Mesenteric fat pad (tissue), 1 donor: Measurements from ENCODE around the gene GALNS. TPM values are rescaled to one million over a fixed set of nuclear protein-coding genes. Genes with fewer than 3 reads are reported as not detected.
"Not testable (repeated sequence)": the region's sequence is repeated elsewhere in the genome, so short reads cannot be mapped to it uniquely, and the experiment has no call there.

Experiments used
- DNase-seq: peaks from one replicate; pipeline ENCODE4 v3.0.0-alpha.2; 2020; ENCODE audit warnings: low spot score
- total RNA-seq: library from RNA; stranded (reverse); fragmentation: NEBNext Ultra II Directional; extraction: Animal tissue kit (Norgen Biotek cat#: 25700); gene quantifications from one replicate; pipeline ENCODE4 v1.2.1, GENCODE V29; 2021
- donor health status: DM: yes; HTN: yes; CAD: no.

The GALNS gene
- total RNA-seq, 1 donor from 2014 or later, result 28.6 TPM

DNA sequence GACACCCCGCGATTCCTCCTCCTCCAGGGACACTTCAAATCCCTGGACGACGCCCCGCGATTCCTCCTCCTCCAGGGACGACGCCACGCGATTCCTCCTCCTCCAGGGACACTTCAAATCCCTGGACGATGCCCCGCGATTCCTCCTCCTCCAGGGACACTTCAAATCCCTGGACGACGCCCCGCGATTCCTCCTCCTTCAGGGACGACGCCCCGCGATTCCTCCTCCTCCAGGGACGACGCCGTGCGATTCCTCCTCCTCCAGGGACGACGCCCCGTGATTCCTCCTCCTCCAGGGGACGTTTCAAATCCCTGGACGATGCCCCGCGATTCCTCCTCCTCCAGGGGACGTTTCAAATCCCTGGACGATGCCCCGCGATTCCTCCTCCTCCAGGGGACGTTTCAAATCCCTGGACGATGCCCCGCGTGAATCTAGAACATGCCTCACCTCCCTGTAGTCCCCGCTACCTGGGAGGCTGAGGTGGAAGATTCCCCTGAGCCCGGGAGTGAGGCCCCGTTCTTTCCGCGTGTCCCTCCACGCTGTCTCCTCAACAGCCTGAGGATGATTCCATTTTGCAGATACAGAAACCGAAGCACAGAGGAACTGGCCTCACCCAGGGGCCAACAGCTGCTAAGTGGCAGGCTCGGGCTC lies 33.1 kb upstream of the GALNS start:
- not testable (repeated sequence) for DNase-seq

DNA sequence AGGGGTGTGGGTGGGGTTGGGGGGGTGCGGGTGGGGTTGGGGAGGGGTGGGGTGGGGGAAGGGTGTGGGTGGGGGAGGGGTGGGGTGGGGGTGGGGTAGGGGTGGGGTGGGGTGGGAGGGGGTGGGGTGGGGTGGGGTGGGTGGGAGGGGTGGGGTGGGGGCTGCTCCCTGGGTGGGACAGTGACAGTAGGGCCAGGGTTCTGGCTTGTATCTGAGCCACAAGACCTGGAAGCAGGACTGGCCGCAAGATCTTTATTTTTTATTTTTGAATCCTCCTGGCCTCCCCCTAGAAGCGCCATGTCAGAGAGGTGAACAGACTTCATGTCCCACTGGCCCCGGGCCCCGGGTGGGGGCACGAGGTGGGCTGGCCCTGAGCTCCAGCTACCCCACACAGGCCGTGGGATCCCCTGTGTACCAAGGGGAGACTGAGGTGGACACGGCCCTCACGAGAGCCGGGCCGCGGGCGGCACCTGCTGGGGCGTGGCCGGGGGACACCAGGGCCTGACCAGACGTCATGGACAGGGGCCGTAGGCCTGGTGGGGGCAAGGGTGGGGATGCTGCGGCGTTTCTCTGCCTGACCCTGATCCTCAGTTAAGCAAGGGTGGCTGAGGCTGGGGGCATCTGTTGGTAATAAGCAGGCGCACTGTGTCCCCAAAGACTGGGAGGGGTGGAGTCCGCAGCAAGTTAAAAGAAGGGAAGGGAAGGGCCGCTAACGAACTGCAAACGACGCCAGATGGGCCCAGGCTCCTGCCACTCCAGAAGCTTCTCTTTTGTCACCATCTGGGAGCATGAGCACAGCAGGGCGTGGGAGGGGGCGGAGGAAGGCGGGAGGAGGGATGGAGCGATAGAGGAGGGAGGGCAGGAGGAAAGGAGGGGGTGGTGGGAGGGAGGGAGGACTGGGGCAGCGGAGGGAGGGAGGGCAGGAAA lies 32.0 kb upstream of the GALNS start:
- no peak for DNase-seq

DNA sequence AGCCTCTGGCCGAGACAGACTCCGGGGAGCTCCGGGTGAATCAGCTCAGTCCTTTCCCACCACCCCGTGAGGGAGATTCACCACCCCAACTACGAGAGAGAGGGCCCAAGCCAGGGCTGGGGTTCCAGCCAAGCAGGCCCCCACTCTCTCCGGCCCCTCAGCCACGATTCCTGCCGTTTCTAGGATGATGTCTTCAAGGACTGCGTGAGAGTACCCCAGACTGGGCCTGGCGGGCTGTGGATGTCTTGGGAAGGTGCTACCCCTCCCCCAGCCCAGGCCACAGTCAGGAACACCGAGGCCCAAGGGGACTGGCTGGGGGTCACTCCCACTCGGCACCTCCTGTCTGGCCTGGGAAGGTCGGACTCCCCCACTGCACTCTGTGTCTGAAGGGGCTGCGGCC lies 31.3 kb upstream of the GALNS start:
- no peak for DNase-seq

DNA sequence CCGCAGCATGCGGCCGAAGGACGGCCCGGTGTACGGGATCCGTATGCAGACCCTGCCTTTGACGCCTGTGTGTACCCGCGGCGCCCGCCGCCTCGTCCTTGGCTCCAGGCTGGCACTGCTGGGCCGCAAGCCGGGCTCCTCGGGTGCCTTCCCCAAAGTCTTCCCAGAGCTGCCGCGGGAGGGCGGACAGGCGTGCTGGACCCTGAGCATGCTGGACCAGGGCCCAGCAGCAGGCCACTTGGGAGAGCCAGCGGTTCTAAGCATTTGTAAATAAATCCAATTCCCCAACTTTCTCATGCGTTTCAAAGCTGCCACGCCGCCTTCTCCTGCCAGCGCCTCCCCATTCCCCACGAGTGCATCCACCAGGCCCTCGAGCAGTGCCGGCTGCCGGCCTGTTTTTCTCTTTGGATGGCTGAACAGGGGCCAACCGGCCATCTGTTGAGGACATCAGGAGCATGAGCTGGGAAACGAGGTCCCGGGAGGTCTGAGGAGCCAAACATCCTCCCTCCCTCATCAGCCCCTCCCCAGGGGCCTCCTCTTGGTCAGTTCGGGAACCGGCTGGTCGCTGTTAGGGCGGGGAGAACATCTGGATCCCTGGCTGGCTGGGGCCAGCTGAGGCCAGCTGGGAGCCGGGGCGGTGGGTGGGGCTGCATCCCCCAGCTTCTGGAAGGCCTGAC lies 30.2 kb upstream of the GALNS start:
- DNase-seq, result no peak

DNA sequence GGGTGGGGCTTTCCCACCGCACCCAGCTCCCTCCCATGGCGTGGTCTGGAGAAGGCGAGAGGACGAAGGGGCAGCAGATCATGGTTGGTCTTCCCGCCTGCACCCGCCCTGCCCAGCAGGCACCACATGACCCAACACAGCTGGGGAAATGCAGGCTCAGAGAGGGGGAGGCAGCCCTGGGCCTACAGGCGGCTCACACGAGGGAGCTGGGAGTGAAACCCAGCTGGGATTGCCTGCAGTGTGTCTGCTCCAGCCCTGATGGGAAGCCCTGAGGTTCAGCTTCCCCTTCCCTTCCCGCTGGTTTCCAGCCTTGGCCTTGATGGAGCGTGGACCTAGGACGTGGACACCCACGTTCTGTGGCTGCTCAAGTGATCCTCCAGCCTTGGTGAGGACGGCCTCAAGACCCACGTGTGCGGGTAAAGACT lies 29.7 kb upstream of the GALNS start:
- DNase-seq, result no peak

DNA sequence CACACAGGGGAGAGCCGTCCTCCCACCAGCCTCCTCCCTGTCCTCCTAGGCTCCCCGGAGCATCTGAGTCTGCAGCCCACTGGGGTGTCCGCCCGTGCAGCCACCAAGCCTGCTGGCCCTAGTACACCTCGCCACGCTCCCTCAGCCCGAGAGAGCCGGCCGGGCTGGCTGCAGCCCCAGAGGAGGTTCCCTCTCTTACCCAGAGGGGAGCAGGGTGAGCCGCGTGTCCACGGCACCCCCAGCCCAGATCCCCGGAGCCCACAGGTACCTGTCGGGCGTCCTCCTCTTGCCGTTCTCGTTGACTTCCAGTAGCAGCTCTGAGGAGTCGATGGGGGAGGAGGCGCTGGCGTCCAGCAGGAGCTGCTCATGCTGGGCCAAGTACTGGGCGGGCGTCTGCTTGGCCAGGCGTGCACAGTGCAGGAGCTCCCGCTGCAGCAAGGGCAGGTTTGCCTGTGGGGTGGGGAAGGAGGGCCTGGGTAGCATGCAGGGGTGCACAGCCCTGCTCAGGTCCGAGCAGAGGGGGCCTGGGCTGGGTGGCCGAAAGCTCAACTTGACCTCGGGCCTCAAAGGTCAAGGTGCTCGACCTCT lies 29.0 kb upstream of the GALNS start:
- DNase-seq, result no peak

DNA sequence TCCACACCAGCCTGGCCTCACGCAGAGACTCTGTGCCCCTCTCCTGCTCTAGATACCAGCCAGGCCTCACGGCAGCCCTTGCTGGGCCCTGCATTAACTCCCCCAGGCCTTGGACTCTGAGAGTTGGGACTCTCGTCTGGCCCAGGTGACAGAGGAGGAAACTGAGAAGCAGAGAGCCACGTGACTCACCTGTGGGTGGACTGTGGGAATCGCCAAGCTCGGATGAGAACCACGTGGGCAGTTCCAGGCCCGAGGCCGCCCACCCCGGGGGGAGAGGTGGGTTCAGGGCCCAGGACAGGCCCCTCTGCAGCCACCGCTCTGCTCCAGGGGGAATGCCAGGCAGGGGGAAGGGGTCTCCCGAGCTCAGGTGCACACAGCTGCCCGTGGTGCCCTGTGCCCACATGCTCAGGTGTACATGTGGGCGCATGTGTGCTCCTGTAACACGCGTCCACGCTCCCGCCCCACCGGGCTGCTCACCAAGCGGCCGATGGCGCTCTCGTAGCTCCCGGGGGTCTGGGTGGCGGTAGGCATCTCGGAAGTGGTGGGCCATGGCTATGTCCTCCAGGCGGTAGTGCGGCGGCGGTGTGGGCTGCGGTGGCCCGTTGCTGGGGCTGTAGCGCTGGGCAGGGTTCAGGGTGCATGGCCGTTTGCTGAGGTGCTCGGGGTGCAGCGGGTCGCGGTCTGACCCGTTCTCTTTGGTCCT lies 28.0 kb upstream of the GALNS start:
- DNase-seq, result no peak

DNA sequence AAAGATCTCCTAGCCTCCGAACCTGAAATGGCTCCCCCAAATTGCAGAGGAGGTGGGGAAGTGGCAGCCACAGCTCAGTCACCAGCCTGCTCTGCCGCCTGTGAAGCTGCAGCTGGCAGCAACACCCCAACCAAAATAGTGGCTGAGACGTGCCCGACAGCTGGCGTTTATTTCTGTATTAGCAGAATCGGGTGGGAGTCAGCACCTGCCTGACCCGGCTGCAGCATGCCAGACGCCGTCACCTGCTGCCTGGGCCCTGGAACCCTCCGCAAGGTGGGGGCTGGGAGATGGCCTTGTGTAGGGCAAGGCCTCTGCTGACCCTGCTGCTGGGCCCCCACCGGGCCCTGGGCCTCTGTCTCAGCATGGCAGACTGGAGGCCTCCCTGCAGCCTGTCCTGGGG lies 27.2 kb upstream of the GALNS start:
- no peak for DNase-seq

DNA sequence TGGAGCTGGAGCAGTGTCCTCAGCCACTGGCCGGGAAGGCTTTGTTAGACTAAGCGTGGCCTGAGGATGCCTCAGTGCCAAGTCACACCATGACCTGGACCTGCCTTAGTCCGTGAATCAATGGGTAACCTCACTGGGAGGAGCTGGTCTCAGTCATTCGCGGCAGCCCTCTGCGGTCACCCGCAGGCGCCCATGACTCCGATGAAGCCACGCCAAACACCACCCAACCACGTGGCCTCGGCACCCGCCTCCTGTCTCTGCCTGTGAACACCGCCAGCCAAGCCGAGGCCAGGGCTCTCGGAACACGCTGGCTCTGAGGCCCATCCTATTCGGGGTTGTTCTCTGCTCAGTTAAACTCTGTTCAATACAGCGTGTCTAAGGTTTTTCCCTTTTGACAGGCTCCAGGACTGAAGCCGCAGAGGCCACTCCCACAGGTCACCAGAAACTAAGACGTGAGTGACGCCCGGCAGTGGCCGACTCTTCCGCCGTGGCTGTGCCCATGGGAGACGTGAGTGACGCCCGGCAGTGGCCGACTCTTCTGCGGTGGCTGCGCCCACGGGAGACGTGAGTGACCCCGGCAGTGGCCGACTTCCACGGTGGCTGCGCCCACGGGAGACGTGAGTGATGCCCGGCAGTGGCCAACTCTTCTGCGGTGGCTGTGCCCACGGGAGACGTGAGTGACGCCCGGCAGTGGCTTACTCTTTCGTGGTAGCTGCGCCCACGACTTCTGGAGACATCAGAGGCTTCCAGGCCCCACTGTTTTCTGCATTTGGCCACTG lies 26.6 kb upstream of the GALNS start:
- no peak for DNase-seq

DNA sequence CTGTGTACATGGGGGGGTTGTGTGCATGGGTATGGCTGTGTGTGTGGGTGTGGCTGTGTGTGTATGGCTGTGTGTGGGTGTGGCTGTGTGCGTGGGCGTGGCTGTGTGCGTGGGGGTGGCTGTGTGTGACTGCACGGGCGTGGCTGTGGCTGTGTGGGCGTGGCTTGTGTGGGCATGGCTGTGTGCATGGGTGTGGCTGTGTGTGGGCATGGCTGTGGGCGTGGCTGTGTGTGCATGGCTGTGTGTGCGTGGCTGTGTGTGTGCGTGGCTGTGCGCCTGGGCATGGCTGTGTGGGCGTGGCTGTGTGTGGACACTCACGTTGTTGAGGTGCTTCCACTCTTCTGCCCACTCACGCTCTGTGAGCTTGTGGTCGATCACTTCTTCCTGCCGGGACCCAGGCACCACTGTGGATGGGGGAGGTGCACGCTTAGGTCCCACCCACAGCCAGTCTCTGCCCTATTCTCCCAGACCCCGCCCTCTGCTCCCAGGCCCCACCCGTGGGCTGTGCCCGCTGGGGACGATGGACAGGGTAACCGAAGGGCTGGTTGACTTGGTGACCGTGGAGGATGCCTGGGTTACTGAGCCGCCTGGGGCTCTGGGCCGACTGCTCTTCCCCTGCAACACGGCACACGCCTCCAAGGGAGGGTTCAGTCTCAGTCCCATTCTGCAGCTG lies 25.7 kb upstream of the GALNS start:
- no peak for DNase-seq

DNA sequence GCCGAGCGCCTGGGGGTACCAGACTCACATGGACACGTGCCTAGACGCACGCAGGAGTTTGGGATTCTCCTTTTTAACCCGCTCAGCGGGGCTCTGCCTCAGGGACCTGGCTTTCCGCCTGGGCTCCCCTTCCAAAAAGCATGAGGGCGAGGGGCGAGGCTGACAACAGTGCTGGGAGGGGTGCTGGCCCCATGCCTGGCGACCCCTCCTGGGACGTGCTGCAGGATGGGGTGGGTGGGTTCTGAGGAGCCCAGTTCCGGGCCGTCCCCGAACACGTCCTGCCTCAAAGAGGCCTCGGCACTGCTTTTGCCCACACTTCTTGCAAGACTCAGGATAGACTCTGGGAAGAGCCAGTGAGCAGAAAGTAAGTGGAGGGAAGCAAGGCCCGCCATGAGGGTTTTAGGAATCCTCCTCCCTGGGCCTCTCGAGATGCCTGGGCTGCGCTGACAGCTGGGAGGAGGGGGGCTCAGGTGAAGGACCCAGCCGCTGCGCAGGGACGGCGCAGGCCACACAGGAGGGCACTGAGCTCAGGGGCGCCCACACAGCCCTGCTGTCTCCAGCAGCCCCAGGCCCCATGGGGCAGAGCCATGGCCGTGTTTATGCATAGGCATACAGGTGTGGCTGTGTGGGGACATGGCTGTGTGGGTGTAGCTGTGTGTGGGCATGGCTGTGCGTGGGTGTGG lies 25.1 kb upstream of the GALNS start:
- DNase-seq, result no peak

DNA sequence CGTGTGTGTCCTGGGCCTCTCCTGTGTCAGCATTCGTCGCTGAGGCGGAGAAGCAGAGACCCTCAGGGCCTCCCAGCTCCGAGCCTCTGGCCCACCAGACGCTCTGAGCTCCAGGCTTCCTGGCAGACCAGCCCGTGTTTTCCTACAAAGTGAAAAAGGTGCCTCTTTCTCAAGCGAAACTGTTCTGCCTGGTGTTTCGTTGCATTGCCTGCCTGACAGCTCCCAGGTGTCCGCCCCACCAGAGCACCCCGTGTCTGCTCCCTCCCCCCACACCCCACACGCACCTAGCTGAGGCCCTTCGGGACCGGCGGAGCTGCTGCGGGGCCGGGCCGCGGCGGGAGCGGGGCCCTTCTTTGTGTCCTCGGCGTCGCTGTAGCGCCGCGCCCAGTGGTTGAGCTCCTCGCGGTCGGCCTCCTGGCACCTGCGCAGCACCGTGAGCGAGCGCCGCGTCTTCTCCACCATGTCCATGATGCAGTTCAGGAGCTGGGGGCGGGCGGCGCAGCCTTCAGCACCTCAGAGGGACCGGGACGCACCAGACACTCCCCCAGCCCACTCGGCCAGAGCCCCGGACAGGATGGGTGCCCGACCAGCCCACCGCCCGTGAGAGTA lies 24.4 kb upstream of the GALNS start:
- no peak for DNase-seq

DNA sequence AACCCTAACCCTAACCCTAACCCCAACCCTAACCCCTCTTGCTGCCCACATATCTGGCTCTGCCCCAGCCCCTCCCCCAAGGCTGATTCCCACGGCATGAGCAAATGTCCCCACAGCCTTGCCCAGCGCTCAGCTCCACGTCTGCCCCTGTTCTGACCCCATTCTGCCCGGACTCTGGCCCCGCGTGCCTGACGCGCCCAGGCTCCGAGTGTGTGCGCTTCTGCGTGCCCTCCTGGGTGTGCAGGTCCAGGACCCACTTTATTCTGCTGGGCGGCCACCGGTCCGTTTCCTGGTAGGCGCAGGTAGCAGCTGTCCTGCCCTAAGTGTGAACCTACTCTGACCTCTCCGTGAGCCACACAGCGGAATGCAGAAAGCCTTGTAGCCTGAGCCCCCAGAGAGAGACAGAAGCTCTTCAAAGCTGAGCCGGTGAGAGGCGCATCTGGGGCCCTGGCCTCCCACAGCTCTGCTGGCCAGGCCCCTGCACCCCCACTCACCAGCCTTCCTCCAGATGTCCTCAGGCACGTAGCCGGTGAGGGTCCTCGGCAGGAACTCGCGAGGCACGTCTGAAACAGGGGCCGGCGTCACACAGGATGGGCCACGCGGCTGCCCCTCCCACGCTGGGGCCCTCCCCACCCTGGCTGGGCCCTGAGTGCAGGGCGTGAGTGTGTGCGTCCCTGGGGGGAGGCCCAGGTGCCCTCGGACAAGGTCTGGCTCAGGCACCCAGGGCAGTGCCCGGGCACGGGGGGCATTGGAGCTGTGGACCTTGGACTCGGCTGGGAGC lies 23.7 kb upstream of the GALNS start:
- no peak for DNase-seq

DNA sequence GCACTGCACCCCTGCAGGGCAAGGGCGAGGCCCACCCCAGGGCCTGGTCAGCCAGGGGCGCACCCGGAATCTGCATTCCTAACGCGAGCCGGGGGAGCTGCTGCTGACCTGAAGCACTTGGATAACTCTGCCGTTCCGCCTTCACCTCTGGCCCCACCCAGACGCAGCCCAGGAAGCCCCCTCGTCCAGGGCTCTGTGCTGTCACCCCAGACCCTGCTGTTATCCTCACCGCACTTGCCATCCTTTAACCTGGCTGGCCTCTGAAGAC lies 23.0 kb upstream of the GALNS start:
- DNase-seq, result no peak

DNA sequence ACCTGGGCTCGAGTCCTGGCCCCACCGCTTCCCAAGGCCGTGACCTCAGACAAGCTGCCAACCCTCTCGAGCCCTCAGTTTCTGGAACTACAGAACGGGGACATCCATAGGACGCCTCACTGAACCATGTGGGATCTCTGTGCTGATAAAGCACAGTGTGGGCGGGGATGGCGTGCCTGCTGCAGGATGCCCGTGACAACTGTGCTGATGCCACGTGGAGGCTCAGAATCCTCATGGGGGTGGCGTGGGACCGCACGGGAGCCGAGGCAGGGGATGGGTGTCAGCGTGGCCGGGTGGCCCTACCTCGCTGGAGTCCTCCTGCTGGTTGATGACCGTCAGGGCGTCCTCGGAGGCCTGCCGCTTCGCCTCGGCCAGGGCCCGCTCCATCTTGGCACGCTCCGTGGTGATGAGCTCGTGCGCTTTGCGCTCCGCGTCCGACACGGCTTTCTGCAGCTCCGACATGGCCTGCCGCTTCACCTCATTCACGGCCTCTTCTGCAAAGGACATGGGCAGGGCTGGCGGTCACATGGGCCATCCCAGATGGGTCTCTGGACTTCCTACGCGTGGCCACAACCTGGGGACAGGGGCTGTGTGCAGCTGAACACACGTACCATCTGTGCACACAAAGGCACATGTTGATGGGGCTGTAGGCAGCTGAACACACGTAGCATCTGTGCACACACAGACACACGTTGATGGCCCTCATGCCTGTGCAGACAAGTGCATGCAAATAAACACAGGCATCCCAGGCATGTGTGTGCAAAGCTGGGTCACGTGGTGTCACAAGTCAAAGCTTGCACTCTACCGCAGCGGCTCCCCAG lies 22.4 kb upstream of the GALNS start:
- DNase-seq, result no peak

DNA sequence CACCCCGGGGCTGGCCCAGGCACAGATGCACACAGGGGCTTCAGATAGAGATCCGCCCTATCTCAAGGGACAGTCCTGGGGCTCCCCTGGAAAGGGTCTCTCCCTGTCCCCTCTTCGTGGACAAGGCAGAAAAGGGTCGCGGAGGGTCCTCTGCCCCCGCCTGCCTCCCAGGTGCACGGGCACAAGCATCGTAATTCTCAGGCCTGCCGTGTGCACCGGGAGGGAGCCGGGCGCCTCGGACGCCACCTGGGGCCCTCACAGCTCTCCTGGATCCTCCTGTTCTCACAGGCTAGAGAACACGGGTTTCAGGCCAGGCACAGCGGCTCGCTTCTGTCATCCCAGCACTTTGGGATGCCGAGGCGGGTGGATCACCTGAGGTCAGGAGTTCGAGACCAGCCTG lies 21.6 kb upstream of the GALNS start:
- no peak for DNase-seq

DNA sequence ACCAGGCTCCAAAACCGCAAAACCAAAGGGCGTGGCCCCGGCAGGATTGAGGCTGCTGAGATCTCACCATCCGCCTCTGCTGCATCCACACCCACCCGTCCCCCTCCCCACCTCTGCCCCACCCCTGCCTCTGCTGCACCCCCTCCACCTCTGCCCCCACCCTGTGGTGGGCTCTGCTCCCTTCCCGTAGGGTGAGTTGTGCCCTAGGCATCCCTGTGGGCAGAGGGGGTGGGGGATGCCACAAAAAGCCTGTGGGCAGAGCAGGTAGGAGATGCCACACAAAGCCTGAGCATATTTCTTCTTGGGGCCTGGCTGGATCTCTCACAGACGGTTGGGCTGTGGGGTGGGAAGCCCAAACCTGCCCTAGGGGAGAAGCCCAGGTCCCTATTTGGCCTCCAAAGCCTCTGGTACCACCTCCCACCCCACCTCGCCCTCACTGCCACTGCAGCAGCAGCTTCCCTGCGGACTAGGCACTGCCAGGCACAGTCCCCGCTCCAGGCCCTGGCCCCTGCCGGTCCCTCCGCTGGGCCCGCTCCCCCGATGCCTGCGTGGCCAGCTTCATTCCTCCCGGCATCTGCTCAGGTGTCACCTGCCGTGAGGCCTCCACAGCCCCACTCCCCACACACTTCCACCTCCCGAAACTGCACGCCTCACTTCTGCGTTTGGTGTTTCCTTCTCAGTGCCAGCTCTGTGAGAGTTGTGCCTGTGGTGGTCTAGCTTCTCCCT lies 21.0 kb upstream of the GALNS start:
- DNase-seq, result no peak
